Fibroblast of mammary gland (primary cell): ENCODE results near the gene NAA11.

Experiments used
- DNase-seq: peaks from one replicate; pipeline ENCODE4 v3.0.0-alpha.2; 2010; ENCODE audit warnings: low read depth
- H3K4me3 ChIP-seq: 2 replicates; pipeline ENCODE4 v1.5.1; 2011; ENCODE audit warnings: low read depth, mild to moderate bottlenecking, low read length, moderate library complexity; ENCODE audit not compliant: control insufficient read depth
- TF ChIP-seq, protein P1 (sequence below): conservative IDR thresholded peaks from 2 replicates; pipeline ENCODE4 v1.5.1; 2011; ENCODE audit warnings: low read depth, low read length, inconsistent platforms; ENCODE audit not compliant: control insufficient read depth, insufficient read depth

The NAA11 gene

DNA sequence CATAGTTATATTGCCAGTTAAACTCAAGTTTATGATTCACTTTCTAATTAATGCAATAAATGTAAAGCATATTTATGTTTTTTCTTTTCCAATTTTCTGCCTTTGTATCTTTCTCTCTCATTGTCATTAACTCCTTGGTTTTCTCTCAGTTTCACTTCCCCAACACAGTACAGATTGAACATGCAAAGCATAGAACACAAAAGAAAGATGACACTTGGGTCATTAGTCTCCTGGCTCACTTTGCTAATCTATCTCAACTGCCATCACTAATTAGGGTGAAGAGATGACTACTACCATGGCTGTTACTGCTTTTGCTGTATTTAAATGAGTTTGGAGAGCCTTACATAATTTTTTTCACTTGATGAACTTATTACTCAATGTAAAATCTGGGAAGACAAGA lies 12.3 kb upstream of the NAA11 start:
- H3K4me3 ChIP-seq, result no peak overlapping the region
- DNase-seq, result no peak
- TF ChIP-seq, protein P1, sequence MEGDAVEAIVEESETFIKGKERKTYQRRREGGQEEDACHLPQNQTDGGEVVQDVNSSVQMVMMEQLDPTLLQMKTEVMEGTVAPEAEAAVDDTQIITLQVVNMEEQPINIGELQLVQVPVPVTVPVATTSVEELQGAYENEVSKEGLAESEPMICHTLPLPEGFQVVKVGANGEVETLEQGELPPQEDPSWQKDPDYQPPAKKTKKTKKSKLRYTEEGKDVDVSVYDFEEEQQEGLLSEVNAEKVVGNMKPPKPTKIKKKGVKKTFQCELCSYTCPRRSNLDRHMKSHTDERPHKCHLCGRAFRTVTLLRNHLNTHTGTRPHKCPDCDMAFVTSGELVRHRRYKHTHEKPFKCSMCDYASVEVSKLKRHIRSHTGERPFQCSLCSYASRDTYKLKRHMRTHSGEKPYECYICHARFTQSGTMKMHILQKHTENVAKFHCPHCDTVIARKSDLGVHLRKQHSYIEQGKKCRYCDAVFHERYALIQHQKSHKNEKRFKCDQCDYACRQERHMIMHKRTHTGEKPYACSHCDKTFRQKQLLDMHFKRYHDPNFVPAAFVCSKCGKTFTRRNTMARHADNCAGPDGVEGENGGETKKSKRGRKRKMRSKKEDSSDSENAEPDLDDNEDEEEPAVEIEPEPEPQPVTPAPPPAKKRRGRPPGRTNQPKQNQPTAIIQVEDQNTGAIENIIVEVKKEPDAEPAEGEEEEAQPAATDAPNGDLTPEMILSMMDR, result no peak

DNA sequence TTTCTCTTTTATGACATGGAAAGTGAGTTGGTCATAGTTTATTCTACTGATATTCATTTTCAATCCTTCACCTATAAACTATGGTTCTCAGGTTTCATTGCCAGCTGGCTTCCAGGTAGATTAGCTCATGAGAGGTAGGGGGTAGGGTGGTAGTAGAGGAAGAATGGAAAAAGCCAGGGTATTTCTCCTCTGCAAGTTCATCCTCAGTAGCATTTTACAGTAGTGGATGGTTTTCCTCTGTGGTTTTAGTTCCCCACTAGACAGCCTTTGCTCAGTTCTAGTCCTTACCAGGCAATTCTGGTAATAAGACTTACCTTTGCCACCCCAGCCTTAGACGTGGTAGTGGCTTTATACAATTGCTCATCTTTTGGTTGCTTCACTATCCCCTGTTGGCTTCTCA lies 8.9 kb upstream of the NAA11 start:
- TF ChIP-seq, protein P1, result no peak
- no peak overlapping the region for H3K4me3 ChIP-seq
- no peak for DNase-seq

DNA sequence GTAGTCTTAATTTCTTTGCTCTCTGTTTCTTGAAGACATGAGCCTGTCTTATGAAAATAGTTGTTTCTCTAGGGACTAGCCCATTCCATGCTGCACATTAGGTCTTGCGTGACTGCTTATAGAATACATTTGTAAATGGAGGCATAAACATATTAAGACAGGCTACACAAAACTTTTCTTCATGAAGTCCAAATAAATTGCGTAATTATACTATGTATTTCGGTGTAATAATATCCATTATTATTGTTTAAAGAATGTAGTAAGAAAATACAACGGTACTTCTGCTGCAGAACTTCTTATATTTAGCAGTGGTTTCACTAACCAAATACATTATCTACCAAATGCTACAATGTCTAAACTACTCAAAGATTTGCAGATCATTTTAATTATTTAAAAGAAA lies 8.5 kb upstream of the NAA11 start:
- TF ChIP-seq, protein P1, result no peak
- DNase-seq, result no peak

DNA sequence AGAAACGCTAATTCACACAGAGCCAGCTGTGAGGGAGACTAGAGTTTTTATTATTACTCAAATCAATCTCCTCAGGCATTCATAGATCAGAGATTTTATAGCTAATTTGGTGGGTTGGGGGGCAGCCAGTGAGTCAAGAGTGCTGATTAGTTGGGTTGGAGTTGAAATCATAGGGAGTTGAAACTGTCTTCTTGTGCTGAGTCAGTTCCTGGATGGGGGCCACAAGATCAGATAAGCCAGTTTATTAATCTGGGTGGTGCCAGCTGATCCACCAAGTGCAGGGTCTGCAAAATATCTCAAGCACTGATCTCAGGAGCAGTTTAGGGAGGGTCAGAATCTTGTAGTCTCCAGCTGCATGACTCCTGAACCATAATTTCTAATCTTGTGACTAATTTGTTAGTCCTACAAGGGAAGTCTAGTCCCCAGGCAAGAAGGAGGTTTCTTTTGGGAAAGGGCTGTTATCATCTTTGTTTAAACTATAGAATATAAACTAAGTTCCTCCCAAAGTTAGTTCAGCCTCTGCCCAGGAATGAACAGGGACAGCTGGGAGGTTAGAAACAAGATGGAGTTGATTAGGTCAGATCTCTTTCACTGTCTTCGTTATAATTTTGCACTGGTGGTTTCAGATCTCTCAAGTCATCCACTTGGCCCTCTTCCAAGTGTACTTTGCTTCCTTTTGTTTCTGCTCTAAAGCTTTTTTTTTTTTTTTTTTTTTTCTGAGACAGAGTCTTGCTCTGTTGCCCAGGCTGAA lies 5.4 kb upstream of the NAA11 start:
- TF ChIP-seq, protein P1, result no peak
- DNase-seq, result peak; percentile 6
- no peak overlapping the region for H3K4me3 ChIP-seq

More for the DNA sequence above, 8.5 kb upstream of the NAA11 start:
- H3K4me3 ChIP-seq, result no peak overlapping the region

DNA sequence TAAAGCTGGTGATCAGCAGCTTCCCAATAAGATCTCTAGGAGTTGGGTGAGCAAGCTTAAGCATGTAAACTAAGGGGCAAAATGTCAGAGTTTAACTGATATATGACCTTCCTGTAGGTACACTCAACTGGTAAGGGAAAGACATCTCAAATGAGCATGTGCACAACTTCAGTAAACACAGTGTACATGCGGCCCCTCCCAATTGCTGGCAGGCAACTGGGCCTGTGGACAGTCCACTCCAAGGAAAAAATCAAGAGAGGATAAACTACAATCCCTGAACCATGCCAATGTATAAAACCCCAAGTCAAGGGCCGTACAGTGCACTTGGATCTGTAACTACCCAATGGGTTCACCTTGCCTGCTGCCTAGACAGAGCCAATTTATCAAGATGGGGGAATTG lies 4.9 kb upstream of the NAA11 start:
- TF ChIP-seq, protein P1, result no peak
- no peak for DNase-seq
- no peak overlapping the region for H3K4me3 ChIP-seq

DNA sequence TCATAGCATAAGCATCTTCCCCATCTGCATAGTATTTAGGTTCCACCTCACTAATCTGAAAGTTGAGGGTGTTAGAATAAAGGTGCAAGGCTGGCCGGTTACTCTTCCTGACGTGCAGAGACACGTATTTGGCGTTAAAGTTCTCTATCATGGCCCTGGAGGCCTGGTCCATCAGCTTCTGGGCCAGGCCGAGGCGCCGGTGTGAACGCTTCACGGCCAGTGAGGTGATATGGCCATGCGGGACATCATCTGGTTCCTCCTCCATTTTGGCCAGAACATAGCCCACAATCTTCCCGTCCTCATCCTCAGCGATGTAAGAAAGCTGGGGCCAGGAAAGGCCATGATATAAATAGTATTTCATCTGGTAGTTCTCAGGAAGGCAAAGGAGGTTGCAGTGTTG lies 425 bp downstream of the NAA11 start:
- no peak overlapping the region for H3K4me3 ChIP-seq
- TF ChIP-seq, protein P1, result no peak
- DNase-seq, result no peak

DNA sequence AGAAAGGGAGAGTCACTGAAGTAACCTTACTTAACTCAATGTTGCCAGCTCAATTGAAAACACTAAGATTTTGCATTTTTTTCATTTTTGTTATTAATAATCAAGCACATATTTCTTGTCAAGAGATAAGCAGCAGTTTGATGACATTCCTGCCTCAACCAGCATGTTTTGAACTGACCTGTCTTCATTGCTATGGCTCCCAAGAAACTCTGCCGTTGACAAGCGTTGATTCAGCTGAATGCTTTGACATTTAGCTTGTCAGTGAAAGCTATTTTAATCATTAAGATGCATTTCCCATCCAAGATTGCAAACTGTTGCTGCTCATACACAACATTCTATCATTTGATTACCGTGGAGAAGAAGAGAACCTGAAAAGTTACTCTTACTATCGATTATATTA lies 5.9 kb downstream of the NAA11 start:
- TF ChIP-seq, protein P1, result no peak
- no peak for DNase-seq
- no peak overlapping the region for H3K4me3 ChIP-seq
